GM19035 (cell line): ENCODE data around the gene SH3BP5L.

ENCODE experiments used
- ATAC-seq: cut with Tn5 transposase; IDR thresholded peaks from one replicate; pipeline ENCODE4 v1.9.1; 2021; ENCODE audit not compliant: unreplicated experiment

SH3BP5L gene

GRCh38 chr1:248782416-248783141, 43.1 kb downstream of the SH3BP5L start:
- no peak for ATAC-seq

DNA sequence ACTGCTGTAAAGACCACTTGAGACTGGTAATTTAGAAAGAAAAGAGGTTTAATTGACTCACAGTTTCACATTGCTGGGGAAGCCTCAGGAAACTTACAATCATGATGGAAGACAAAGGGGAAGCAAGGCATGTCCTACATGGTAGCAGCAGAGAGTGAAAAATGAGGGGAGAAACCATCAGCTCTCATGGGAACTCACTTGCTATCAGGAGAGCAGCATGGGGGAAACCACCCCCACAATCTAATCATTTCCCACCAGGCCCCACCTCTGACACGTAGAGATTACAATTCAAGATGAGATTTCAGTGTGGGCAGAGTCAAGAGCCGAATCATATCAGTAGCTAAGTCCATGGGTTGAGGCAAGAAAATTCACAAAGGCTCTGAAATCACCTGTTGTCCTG, 46.4 kb downstream of the SH3BP5L start:
- ATAC-seq: no peak

GRCh38 chr1:248778906-248779305, 46.8 kb downstream of the SH3BP5L start:
- no peak for ATAC-seq

- ATAC-seq: no peak
Measured at GRCh38 chr1:248776991-248777390, 48.7 kb downstream of the SH3BP5L start.

- ATAC-seq: no peak
Measured at GRCh38 chr1:248775441-248775840, 50.3 kb downstream of the SH3BP5L start.
